AG04450 (cell line): ENCODE results near the gene GBP5. TPM values are rescaled to one million over a fixed set of nuclear protein-coding genes. Genes with fewer than 3 reads are reported as not detected.

Experiments used
- CTCF ChIA-PET: fragments of 300-600, 350-600 bp; formaldehyde crosslinking; extraction: SDS; loops from one replicate; lab custom pipeline; 2022; ENCODE audit warnings: antibody characterized with exemption, inconsistent platforms; lab: Charles Lee
- POLR2A ChIA-PET: fragments of 350-600 bp; formaldehyde crosslinking; extraction: SDS; loops from one replicate; lab custom pipeline; 2021; ENCODE audit warnings: antibody characterized with exemption, inconsistent platforms; lab: Yijun Ruan, JAX
- DNase-seq: peaks from one replicate; pipeline ENCODE4 v3.0.0-alpha.2; 2011; ENCODE audit warnings: low read depth, low spot score
- H3K27ac ChIP-seq: one replicate; pipeline ENCODE4 v1.5.1; 2012; ENCODE audit warnings: low read depth, low read length, control low read depth
- H3K27me3 ChIP-seq: one replicate; pipeline ENCODE4 v1.6.0; 2012; ENCODE audit warnings: low read length; ENCODE audit not compliant: control insufficient read depth, insufficient read depth
- H3K4me3 ChIP-seq: 2 replicates; pipeline ENCODE4 v1.5.1; 2011; ENCODE audit warnings: mild to moderate bottlenecking, low read depth, low read length, control low read depth
- H3K9me3 ChIP-seq: 2 replicates; pipeline ENCODE4 v1.5.1; 2012; ENCODE audit warnings: low read length; ENCODE audit not compliant: control insufficient read depth, insufficient read depth
- CTCF ChIP-seq: IDR thresholded peaks from 2 replicates; pipeline ENCODE4 v1.5.1; 2011; ENCODE audit warnings: low read depth, low read length, control low read depth, inconsistent platforms
- polyA plus RNA-seq: library from polyadenylated mRNA; depleted of rRNA; stranded (reverse); fragments of >200 nt; gene quantifications from 2 replicates; pipeline ENCODE4 v1.2.3, GENCODE V29; 2011

The GBP5 gene
- polyA plus RNA-seq, 1 experiment, result not detected

- no peak for DNase-seq
- no peak for TF ChIP-seq CTCF
- CTCF ChIA-PET, result no interaction called here
- POLR2A ChIA-PET, result no interaction called here
- no peaks in the 10 kb centered on the region for H3K9me3 ChIP-seq
- no peak overlapping the region for H3K27ac ChIP-seq
- H3K27me3 ChIP-seq, result no peaks in the 10 kb centered on the region
- no peak overlapping the region for H3K4me3 ChIP-seq
These were observed 8.1 kb upstream of the GBP5 start for GRCh38 chr1:89280766-89281165.

- TF ChIP-seq CTCF, result no peak
- CTCF ChIA-PET, result no interaction called here
- DNase-seq, result no peak
- Histone ChIP-seq H3K4me3 (no peak overlapping the region), H3K27ac (no peak overlapping the region), H3K27me3 (no peaks in the 10 kb centered on the region), H3K9me3 (no peaks in the 10 kb centered on the region)
- POLR2A ChIA-PET, result no interaction called here
These were observed 6.4 kb upstream of the GBP5 start for GRCh38 chr1:89279011-89279466.

GRCh38 chr1:89277725-89278124 lies 5.1 kb upstream of the GBP5 start:
- ChIA-PET CTCF (no interaction called here), POLR2A (no interaction called here)
- H3K27ac ChIP-seq, result no peak overlapping the region

GRCh38 chr1:89276690-89277089 lies 4.0 kb upstream of the GBP5 start:
- Histone ChIP-seq H3K4me3 (no peak overlapping the region), H3K27me3 (no peaks in the 10 kb centered on the region), H3K27ac (no peak overlapping the region), H3K9me3 (peaks cover 6% of the 10 kb centered on the region; the same call in 1 of the 2 replicates)
- ChIA-PET CTCF (no interaction called here), POLR2A (no interaction called here)
- no peak for TF ChIP-seq CTCF
- no peak for DNase-seq

More at GRCh38 chr1:89277725-89278124, 5.1 kb upstream of the GBP5 start:
- Histone ChIP-seq H3K4me3 (no peak overlapping the region), H3K27me3 (no peaks in the 10 kb centered on the region), H3K9me3 (peaks cover 6% of the 10 kb centered on the region; the same call in 1 of the 2 replicates)
- no peak for TF ChIP-seq CTCF
- DNase-seq, result no peak

GRCh38 chr1:89274411-89274857 lies 1.8 kb upstream of the GBP5 start:
- no peak for DNase-seq
- CTCF ChIA-PET, result no interaction called here
- peaks cover 6% of the 10 kb centered on the region; the same call in 1 of the 2 replicates for H3K9me3 ChIP-seq
- no peak for TF ChIP-seq CTCF
- POLR2A ChIA-PET, result no interaction called here
- no peaks in the 10 kb centered on the region for H3K27me3 ChIP-seq
- H3K27ac ChIP-seq, result no peak overlapping the region
- no peak overlapping the region for H3K4me3 ChIP-seq
